Measurements from ENCODE around the gene PSMD9.
A peak's percentile ranks its signal among the peaks of the same experiment; 100 is the strongest.
"Not testable (repeated sequence)": the region's sequence is repeated elsewhere in the genome, so short reads cannot be mapped to it uniquely, and the experiment has no call there.

PSMD9 gene

GRCh38 chr12:121888478-121889273 is at the start of gene PSMD9:
Gene PSMD9, plus strand, starts transcription at chr12:121888790. Its CDS starts 67 bp downstream, at chr12:121888857.
- peak; percentile 87 for DNase-seq (ENCODE audit: low read depth, low spot score)

GRCh38 chr12:121839106-121839992 is 49.2 kb upstream of the PSMD9 start:
- DNase-seq (ENCODE audit: low read depth, low spot score) = peak; percentile 90

GRCh38 chr12:121839993-121840761 is 48.4 kb upstream of the PSMD9 start:
- DNase-seq (ENCODE audit: low read depth, low spot score) = no peak

- DNase-seq (ENCODE audit: low read depth, low spot score) = no peak
Observed at GRCh38 chr12:121843236-121843982, 45.2 kb upstream of the PSMD9 start.

- no peak for DNase-seq (ENCODE audit: low read depth, low spot score)
Observed at GRCh38 chr12:121845701-121846100, 42.9 kb upstream of the PSMD9 start.

- DNase-seq (ENCODE audit: low read depth, low spot score) = no peak
Observed at GRCh38 chr12:121849211-121849610, 39.4 kb upstream of the PSMD9 start.

- DNase-seq (ENCODE audit: low read depth, low spot score) = no peak
Observed at GRCh38 chr12:121849665-121850064, 38.9 kb upstream of the PSMD9 start.

GRCh38 chr12:121852392-121852791 is 36.2 kb upstream of the PSMD9 start:
- not testable (repeated sequence) for DNase-seq (ENCODE audit: low read depth, low spot score)

GRCh38 chr12:121857322-121858246 is 31.0 kb upstream of the PSMD9 start:
- DNase-seq (ENCODE audit: low read depth, low spot score) = no peak

- no peak for DNase-seq (ENCODE audit: low read depth, low spot score)
Observed at GRCh38 chr12:121858318-121858661, 30.3 kb upstream of the PSMD9 start.

GRCh38 chr12:121858662-121859572 is 29.7 kb upstream of the PSMD9 start, which contains the start of gene HPD:
Gene HPD, minus strand, starts transcription at chr12:121858859. Its CDS starts 36 bp downstream, at chr12:121858823.
- no peak for DNase-seq (ENCODE audit: low read depth, low spot score)

- DNase-seq (ENCODE audit: low read depth, low spot score) = no peak
Observed at GRCh38 chr12:121860257-121860656, 28.3 kb upstream of the PSMD9 start.

GRCh38 chr12:121860699-121861098 is 27.9 kb upstream of the PSMD9 start:
- not testable (repeated sequence) for DNase-seq (ENCODE audit: low read depth, low spot score)

- DNase-seq (ENCODE audit: low read depth, low spot score) = no peak
Observed at GRCh38 chr12:121861636-121862254, 26.8 kb upstream of the PSMD9 start.

GRCh38 chr12:121866331-121866730 is 22.3 kb upstream of the PSMD9 start:
- no peak for DNase-seq (ENCODE audit: low read depth, low spot score)

- not testable (repeated sequence) for DNase-seq (ENCODE audit: low read depth, low spot score)
Observed at GRCh38 chr12:121869229-121869628, 19.4 kb upstream of the PSMD9 start.

- DNase-seq (ENCODE audit: low read depth, low spot score) = no peak
Observed at GRCh38 chr12:121871467-121871866, 17.1 kb upstream of the PSMD9 start.

GRCh38 chr12:121872546-121873215 is 15.9 kb upstream of the PSMD9 start:
- no peak for DNase-seq (ENCODE audit: low read depth, low spot score)
